GM21381 (cell line): ENCODE measurements around the gene BATF.

Experiments
- ATAC-seq: cut with Tn5 transposase; IDR thresholded peaks from one replicate; pipeline ENCODE4 v1.9.1; 2021; ENCODE audit warnings: mild to moderate bottlenecking, moderate library complexity; ENCODE audit not compliant: unreplicated experiment

Gene BATF

GRCh38 chr14:75531660-75532317 lies 9.5 kb downstream of the BATF start:
- ATAC-seq, result no peak

DNA sequence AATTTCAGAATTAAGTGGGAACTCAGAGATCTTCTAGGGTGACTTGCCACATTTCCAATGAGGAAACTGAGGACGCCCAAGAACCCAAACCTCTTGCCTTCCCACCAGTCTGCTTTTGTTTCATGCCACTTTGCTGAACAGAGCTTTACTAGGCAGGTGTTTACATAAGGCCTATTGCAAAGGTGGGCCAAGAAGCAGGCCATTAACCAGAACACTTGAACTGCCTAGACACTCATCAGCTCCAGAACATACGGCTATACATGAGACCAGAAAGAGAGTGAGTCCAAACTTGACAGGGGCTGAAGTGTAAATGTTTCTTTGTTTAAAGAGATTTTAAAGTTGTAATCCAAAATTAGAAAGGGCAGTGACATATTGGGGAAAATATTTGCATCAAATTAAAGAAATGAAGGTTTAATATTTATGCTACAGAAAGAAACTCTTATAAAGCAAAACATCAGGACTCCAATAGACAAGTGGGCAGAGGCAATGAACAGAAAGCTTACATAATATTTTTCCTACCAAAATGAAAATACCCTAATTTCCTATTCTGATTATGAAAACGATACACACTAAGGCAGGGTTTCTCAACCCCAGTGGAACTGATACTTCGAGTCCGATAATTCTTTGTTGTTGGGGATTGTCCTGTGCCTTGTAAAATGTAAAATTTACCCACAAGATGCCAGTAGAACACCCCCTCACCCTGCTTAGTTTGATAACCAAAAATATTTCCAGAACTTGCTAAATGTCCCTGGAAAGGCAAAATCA lies 11.7 kb downstream of the BATF start:
- no peak for ATAC-seq

- ATAC-seq, result no peak
These were observed 13.1 kb downstream of the BATF start for GRCh38 chr14:75535164-75535898.

DNA sequence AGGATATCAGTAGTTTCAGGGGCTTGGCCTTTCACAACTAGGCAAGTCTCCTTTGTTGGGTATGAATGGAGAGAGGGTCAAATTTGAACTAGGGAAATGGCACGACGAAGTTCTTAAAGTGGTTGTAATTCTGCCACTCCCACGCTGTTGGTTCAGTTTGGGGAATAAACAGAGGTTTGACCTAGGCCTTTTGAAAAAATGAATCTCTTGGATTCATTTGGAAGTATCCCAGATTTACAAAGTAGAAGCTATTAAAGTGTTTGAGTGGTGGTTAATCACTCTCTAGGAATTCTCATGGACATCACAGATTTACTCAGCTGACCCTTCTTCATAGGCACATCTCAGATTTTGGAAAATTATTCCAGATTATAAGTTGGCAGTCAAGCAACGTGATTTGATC lies 14.8 kb downstream of the BATF start:
- no peak for ATAC-seq

GRCh38 chr14:75539162-75539560 lies 16.9 kb downstream of the BATF start:
- ATAC-seq, result peak; percentile 4

DNA sequence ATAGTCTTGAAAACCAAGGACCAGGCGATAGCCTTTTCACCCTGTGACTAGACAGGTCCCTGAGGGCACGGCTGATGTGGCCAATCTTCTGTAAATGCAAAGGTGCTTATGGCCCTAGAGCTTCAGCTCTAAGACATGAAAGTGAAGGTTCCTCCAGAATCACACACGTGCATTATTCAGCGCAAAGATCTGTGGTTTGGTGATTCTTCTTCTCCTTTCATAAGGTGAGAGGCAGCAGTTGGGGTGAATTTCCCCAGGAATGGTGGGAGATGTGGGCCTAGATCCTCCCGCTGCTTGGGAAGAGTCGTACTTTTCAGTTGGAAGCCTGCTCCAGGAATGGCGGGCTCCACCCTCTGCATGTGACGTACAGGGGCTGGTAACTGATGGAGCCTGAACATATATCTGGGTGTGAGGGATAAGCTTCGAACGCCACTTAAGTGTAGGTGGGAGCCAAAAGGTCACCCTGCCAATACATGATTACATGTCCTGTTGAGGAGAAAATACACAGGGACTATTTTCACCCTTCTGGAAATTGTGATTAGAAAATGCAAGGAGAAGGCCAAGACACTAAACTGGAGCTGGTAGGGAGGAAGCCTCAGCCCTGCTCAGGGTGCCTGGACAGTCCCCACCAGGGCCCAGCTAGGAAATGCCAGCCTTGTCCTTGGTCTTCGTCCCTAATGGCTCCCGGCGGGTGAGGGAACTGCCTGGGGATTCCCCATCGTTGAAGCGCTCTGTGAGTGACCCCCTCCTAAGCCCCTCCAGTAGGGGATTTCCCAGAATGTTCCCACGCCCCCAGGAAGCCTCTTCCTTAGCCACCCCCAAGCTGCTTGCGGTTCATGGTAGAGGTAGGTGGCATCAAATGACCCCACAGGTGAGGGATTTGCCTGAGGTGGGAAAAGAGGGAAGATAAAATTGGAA lies 17.6 kb downstream of the BATF start:
- peak; percentile 48 for ATAC-seq

- no peak for ATAC-seq
These were observed 18.2 kb downstream of the BATF start for GRCh38 chr14:75540479-75540851.

- peak; percentile 54 for ATAC-seq
These were observed 20.4 kb downstream of the BATF start for GRCh38 chr14:75542588-75543091.

- ATAC-seq, result peak; percentile 4
These were observed 21.0 kb downstream of the BATF start for GRCh38 chr14:75543253-75543652.

GRCh38 chr14:75543786-75544185 lies 21.5 kb downstream of the BATF start:
- ATAC-seq, result no peak

DNA sequence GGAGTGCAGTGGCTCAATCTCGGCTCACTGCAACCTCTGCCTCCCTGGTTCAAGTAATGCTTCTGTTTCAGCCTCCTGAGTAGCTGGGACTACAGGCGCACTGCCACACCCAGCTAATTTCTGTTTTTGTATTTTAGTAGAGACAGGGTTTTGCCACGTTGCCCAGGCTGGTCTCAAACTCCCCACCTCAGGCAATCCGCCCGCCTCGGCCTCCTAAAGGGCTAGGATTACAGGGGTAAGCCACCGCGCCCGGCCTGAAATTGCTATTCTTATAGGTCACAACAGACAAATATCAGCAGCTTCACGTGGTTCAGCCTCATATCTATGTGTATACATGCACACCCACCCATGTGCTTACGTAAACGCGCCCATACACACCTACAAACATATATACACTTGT lies 23.6 kb downstream of the BATF start:
- ATAC-seq, result no peak

DNA sequence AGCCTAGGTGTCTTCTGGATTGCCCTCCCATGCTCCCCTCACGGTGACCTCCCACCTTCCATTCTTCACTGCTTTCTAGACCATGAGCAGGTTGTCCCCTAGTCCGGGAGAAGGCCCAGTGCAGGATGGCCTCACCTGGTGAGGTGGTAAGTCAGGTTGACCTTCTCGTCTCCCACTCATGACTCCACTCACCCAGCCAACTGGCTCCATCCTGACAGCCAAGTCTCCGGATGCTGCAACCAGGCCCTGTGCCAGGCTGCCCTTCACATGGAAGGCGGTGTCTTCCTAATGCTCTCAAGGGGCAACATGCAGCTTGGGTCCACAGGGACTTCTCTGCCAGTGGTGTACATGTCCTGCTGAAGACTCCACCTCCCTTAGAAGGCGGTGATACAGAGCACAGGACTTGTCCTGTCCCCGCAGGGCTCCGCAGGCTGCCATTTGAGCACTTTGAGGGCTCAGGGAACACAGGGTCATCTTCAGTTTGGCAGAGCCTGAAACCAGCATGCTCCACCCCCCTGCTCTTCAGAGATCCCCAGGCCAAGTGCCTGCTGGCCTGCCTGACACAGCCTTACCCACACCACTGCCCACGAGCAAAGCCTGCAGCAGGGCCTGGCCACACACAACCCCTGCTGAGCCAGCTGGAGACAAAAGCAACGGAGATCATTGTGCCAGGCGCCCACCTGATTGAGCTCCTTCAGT lies 25.4 kb downstream of the BATF start:
- ATAC-seq, result no peak

- ATAC-seq, result no peak
These were observed 26.3 kb downstream of the BATF start for GRCh38 chr14:75548544-75548943.

DNA sequence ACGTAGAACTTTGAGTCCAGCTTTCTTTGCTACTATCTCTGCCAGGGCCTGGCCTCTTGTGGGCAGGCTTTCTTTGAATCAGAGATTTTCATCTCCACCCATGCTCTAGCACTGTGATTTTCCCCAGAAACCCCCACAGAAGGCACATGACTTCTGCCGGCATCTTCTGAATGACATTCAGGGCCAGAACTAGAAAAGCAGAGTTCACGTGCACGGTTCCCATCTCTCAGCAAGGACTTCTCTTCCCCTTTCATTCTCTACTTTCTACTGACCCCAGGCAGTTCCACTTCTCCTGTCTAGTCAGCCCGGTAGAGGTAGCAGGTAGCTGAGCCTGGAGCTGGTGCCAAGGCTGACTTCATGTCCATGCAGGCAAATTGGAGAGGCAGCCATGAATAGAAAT lies 26.9 kb downstream of the BATF start:
- peak; percentile 67 for ATAC-seq

DNA sequence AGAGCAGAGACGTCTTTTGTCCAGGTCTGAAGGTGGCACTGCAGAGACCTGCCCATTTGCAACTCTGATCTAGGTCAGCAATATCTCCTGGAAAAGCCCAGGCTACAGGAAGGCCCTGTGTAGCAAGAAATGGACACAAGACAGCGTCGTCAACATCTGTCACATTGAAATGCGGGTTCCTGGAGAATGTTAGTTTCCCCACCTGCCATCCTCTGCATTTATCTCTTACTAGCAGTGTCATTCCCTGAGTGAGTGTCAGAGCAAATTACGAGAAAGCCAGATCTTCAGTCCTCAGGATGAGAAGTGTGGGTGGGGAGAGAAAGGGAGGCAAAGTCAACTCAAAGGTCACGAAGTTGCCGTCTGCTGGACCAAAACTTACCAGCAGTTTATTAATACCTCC lies 28.8 kb downstream of the BATF start:
- ATAC-seq, result no peak

GRCh38 chr14:75553157-75553556 lies 30.9 kb downstream of the BATF start:
- ATAC-seq, result no peak

- ATAC-seq, result no peak
These were observed 31.6 kb downstream of the BATF start for GRCh38 chr14:75553761-75554364.

DNA sequence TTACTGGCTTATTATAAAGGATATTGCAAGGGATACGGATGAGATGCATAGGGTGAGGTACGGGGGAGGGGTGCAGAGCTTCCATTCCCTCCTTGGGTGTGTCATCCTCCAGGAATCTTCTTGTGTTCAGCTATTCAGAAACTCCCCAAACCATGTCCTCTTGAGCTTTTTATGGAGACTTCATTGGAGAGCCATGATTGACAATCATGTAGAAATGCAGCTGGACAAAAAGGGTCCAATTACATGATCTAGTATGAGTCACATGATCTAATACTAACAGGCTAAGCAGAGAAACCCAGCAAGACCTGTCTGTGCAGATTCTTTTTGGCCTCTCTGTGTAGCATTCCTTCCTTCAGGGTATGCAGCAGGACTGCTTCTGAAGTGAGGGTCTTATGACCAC lies 32.2 kb downstream of the BATF start:
- no peak for ATAC-seq

GRCh38 chr14:75558440-75558839 lies 36.2 kb downstream of the BATF start:
- ATAC-seq, result no peak

DNA sequence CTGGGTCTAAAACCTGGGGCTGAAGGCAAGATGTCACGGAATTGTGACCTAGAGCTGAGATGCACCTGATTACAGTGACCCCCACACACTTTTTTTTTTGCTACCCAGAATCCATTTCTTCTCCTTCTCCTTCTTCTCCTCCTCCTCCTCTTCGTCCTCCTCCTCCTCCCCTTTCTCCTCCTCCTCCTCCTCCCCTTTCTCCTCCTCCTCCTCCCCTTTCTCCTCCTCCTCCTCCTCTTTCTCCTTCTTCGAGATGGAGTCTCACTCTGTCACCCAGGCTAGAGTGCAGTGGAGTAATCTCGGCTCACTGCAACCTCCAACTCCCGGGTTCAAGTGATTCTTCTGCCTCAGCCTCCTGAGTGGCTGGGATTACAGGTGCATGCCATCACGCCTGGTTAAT lies 36.8 kb downstream of the BATF start:
- ATAC-seq, result no peak
